NCI-H2227 (cell line): ENCODE data around the gene NHEJ1.

Source experiments
- DNase-seq: peaks from one replicate; lab custom pipeline; 2025; ENCODE audit not compliant: unreplicated experiment; lab: John Stamatoyannopoulos, UW

NHEJ1 gene

DNA sequence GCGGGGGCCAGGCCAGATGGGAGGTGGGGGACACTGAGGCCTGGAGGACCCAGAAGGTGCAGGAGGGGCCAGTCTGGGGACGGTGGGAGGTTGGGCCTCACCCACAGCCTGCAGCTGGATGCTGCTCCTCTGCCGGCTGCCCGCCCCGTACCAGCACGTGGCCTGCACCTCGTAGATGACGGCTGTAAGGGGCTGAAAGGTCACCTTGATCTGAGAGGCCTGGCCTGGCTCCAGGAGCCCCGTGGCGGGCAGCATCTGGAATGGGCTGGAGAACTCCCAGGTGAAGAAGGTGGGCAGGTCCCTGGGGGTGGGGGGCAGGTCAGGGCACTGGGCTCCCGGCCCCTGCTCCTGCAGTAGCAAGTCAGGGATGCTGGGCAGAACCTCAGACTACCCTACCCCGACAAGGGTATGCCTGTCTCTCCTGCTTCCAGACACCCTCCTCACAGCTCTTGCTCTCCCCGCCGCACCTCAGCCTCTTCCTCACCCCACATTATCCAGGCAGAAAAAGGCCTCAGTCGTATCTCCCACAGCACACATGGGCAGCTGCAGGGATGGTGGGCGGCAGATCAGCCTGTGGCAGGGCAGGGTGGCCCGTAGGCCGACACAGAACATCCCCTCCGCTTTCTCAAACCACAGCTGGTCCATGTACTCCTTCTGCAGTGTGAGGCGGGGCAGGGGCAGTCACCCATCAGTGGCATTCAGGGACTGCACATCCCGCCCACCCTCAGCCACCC is 129.4 kb downstream of the NHEJ1 start:
- no peak for DNase-seq

DNA sequence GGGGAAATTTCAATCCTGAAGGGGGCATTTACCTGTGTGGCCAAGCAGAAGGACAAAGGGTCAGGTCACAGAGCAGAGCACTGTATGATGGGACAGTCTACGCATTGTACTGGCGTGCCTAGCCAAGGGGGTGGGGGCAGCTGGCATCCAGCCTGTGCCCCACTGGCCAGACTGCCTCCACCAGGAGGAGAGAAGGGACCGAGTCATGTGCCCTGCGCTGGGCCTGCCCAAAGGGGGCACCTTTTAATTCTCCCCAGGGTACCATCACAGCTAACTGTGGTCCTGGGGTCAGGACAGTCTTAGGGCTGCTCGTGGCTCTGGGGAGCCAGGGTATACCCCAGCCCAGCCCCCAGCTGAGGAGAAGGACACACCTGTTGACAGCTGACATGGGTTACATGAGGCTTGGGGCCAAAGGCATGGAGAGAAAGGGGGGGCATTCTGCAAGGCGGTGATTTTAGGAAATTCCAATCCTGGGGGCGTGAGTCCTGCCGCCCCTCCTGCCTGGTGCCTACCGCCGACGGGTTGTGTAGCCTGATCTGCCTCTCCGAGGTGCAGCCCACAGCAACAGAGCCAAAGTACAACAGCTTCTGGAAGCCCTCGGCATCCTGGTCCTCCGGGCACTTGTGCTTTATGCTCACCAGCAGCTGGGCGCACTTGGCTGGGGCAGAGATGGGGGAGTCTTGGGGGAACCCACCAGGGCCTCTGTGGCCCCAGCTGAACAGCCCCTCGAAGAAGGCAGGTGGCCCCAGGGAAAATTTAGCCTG is 130.3 kb downstream of the NHEJ1 start:
- DNase-seq = no peak

GRCh38 chr2:219029829-219030165 is 130.8 kb downstream of the NHEJ1 start:
- peak; percentile 89 for DNase-seq

- no peak for DNase-seq
Observed at GRCh38 chr2:219028996-219029828, 131.4 kb downstream of the NHEJ1 start.

- DNase-seq = no peak
Observed at GRCh38 chr2:219028141-219028540, 132.5 kb downstream of the NHEJ1 start.

- no peak for DNase-seq
Observed at GRCh38 chr2:219027511-219028055, 133.0 kb downstream of the NHEJ1 start.

GRCh38 chr2:219026946-219027345 is 133.7 kb downstream of the NHEJ1 start:
- no peak for DNase-seq

DNA sequence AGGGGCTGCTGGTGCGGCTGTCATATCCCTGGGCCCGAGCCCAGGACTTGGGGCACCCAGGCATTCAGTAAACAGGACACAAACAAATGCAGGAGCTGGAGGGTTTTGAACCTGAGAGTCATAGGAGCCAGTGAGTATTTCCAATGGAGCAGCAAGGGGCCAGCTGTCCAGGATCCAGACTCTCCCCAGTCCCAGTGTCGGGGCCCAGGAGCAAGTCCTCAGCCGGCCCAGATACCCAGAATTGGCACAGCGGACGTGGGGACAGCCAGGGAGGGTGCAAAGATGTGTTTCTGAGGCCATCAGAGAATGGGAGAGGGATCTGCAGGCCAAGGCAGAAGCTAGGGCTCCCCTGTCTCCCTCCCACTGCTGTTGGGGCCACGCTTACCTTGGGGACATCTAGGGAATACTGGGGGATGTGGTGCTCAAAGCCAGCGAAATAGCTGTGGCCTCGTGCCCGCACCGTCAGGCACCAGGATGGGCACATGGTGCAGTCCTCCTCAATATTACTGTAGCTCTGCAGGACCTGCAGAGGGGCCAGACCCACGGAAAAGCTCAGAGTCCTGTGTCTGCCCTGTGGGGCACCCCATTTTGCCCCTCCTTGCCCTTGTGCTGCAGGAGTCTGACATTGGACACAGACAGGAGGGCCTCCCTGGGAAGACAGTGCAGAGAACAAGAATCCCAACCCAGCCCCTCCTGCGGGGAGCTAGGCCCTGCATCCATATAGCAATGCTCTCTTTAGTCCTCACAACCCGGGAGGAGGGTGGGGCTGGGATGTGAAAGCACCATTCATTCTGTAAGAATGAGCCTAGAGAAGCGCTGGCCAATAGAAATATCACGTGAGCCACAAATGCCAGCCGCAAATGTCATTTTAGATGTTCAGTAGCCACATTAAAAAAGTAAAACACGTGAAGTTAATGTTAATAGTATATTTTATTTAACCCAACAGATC is 134.7 kb downstream of the NHEJ1 start:
- no peak for DNase-seq
